ENCODE data around the gene MAP4K4.
"Not testable (repeated sequence)": the region's sequence is repeated elsewhere in the genome, so short reads cannot be mapped to it uniquely, and the experiment has no call there.

MAP4K4 gene

DNA sequence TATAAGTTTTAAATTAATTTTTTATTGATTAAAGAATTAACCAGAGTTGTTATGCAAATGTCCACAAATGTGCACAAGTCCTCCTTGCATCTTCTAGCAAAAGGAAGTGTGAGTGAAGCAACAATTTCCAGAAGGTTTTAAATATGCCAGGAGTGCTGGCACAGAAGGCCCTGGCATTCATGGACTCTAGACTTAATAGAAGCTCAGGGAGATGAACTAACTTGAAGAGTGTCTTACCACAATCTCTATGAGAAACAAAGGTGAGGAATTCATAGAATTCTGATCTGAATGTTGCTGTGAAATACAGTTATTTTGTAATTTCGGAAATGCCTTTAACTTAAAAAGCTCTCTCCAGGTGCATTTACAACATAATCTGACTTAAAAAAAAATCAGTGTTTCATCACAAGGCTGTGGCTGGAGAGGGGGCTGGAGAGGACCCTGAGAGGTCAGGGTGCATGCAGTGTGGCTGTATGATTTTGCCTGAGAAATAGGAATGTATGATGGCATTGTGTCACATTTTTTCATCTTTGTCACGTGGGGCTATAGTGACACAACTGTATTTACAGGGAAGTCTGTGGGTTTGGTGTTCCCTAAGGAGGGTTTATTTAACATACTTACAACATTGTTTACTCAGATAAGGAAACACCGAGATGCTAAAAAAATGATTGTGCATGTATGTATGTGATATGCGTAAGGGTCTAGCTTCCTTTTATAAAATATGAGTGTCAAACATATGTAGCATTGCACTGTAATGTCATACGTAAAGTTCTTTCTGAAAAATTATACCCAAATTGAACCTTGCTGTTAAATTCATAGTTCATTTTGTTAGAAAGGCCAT lies 66.2 kb downstream of the MAP4K4 start:
- in situ Hi-C loops (cut with MboI; ENCODE audit: low sequenced_read_pairs): no loop called here

GRCh38 chr2:101766337-101766736 lies 68.8 kb downstream of the MAP4K4 start:
- in situ Hi-C loops (cut with MboI; ENCODE audit: low sequenced_read_pairs): no loop called here

DNA sequence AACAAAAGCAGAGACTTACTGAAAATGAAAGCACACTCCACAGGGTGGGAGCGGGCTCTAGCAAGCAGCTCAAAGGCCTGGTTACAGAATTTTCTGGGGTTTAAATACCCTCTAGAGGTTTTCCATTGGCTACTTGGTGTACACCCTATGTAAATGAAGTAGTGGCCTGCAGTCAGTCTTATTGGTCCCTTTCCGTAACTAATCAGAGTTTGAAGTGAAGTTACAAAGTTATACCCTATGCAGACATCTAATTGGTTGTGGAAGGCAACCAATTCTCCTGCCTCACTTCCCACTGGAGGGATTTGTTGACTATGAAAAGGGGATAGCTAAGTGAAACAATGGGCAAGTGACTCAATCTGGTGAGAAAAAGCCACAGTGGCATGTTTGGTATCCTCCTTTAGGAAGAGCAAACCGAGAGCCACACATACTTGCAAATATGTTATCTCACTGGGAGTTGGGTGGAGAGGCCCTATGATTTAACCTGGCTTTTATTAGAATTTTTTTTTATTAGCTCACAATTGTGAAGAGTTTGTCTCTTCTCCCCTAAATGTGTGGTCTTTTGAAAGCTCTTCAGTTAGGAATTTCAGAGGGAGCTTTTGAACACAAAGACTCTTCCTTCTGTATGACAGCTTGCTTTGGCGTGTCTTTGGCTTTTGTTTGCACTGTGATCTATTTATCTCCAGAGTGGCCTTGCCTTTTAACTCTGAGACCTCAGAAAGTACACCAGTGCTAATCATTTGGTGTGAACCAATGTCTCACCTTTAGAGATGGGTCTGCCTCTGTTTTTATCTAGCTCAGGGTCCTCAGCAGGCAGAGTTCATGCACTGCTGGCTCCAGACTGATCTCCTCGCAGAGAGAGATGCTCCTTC lies 69.6 kb downstream of the MAP4K4 start:
- in situ Hi-C loops (cut with MboI; ENCODE audit: low sequenced_read_pairs): no loop called here

- in situ Hi-C loops (cut with MboI; ENCODE audit: low sequenced_read_pairs): no loop called here
Observed at GRCh38 chr2:101768556-101769220, 71.2 kb downstream of the MAP4K4 start.

GRCh38 chr2:101769726-101770125 lies 72.2 kb downstream of the MAP4K4 start:
- in situ Hi-C loops (cut with MboI; ENCODE audit: low sequenced_read_pairs): not testable (repeated sequence)

GRCh38 chr2:101770726-101771125 lies 73.2 kb downstream of the MAP4K4 start:
- in situ Hi-C loops (cut with MboI; ENCODE audit: low sequenced_read_pairs): no loop called here

DNA sequence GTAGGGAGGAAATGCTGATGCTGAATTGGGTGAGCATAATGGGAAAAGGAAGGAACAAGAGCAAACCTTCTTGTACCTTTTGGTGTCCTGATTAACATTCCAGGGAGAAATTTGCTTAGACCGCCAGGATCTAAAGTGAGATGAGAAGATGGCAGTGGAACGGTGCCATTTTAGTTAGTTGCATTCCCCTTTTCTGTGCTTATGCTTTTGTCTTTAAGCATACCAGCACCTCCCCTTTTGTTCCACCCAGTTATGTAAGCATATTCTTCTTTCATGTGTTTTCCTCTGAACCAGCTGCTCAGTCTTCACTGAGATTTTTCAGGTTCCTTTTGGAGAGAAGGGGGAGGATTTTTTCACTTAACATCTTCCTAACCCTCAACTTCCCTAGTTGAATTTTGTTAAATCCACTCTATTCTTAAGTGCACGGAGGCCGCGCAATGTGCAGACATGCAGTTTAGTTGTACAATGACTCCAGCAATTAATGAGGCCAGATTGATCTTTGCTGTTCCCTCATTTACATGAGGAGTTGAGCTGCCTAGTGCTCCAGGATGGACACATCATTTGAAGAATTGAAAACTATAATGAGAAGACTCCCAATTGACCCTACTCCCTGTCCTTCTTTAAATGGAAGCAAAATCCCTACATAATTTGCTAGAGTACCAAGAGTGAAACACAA lies 73.9 kb downstream of the MAP4K4 start:
- in situ Hi-C loops (cut with MboI; ENCODE audit: low sequenced_read_pairs): no loop called here

GRCh38 chr2:101771910-101772321 lies 74.4 kb downstream of the MAP4K4 start:
- in situ Hi-C loops (cut with MboI; ENCODE audit: low sequenced_read_pairs): no loop called here

DNA sequence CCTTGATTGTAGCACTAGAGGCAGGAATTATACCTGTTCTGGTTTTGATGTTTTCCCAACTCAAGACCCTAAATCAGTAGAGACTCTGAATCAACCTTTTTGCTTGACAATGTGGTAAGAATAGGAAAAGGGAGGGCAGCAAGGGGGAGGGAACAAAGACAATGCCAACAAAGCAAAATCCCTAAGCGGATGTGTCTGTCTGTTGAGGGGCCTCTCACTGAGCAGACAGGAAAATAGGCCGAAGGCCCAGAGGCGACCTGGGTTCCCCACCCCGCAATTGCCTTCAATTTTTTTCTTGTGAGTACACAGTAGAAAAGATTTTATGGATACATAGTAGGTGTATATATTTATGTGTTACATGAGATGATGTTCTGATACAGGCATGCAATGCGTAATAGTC lies 75.6 kb downstream of the MAP4K4 start:
- in situ Hi-C loops (cut with MboI; ENCODE audit: low sequenced_read_pairs): no loop called here

DNA sequence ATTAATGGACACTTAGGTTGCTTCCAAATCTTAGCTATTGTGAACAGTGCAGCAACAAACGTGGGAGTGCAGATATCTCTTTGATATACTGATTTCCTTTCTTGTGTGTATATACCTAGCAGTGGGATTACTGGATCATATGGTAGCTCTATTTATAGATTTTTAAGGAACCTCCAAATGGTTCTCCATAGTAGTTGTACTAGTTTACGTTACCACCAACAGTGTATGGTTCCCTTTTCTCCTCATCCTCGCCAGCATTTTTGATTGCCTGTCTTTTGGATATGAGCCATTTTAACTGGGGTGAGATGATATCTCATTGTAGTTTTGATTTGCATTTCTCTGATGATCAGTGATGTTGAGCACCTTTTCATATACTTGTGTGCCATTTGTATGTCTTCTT lies 76.5 kb downstream of the MAP4K4 start:
- in situ Hi-C loops (cut with MboI; ENCODE audit: low sequenced_read_pairs): not testable (repeated sequence)

DNA sequence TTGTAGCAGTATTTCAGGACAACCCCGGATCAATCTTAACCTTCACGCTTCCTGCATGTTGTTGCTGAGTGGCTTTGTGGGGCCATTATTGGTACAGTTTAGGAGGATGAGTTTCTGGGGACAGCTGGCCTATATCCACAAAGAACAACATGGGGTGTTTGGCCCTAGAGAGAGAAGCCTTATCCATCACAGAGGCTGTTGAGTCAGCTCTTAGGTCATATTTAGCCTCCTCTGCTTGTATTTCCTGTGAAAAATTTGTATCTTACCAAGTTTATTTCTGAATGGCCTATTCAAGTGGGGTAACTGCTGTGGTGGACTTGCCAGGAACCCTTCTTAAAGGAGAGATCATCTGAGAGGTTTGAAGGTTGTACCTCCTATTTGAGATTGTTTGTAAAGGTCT lies 77.6 kb downstream of the MAP4K4 start:
- in situ Hi-C loops (cut with MboI; ENCODE audit: low sequenced_read_pairs): no loop called here

DNA sequence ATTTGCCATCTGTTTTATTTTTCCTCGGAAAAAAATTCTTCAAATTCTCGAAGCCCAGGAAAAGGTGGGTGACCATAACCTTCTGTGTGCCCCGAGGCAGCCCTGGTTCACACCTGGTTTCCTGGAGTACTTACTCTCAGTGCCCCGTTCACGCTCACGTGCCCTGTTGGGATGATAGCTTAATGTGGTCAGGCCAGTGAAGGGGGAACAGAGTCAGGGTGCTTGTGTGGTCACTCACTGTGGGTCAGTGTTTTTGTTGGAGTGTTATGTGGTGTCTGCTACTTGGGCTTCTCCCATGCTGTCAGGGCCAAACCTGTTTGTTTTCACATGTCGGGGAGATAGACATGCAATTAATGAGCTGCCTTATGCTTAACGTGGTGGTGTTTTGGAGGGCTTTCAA lies 78.1 kb downstream of the MAP4K4 start:
- in situ Hi-C loops (cut with MboI; ENCODE audit: low sequenced_read_pairs): no loop called here

DNA sequence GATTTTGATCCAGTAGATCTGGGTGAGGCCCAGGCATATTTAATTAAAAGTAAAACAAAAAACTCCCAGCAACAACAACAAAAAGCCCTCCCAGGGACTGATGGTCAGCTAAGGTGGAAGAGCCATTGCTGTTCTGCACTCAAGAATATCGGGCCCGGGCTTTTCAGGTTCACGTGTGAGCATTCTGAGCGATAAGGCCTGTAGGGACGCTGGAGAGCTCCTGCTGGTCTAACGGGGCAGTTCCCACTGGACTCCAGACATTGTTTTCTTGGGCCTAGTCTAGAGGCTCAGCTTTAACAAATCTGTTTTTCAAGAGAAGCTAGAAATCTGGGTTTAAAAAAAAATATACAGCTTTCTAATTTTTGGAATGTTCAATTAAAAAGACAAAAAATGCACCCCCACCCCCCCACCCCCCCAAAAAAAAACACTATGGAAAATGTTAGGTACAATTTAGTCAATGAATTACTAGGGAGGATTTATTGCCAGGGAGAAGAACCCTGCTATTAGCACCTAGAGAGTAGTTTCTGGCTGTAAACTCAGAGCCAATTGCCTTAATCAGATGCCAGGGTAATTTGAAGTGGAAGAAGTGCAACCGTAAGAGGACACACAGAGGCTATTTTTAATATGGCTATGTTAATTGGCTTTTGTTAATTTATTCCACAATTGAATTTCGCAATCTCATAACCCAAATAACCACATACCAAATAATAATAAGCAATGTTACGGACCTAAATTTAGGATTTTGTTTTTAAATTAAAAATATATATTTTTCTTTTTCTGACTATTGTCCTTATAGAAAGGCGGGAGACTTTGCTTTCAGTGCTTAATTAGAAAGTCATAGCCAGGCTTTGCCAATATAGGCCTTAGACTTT lies 78.9 kb downstream of the MAP4K4 start:
- in situ Hi-C loops (cut with MboI; ENCODE audit: low sequenced_read_pairs): no loop called here

DNA sequence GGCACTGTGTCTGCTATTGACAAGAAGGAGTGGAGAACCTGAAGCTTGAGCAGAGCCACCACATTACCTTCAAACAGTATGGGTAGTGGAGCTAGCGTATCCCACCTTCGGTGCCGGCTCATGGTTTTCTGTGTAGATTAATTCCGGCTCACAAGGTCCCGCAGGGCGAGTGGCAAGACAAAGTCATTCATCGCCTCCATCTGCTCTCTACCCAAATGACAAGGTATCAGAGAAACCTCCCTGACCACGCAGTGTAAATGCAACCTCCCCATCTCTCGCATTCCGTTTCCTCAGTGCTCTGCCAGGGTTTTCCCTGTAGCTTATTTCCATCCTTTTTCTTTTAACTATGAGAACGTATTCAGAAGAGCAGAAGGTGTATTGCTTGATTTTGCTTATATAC lies 79.8 kb downstream of the MAP4K4 start:
- in situ Hi-C loops (cut with MboI; ENCODE audit: low sequenced_read_pairs): no loop called here

DNA sequence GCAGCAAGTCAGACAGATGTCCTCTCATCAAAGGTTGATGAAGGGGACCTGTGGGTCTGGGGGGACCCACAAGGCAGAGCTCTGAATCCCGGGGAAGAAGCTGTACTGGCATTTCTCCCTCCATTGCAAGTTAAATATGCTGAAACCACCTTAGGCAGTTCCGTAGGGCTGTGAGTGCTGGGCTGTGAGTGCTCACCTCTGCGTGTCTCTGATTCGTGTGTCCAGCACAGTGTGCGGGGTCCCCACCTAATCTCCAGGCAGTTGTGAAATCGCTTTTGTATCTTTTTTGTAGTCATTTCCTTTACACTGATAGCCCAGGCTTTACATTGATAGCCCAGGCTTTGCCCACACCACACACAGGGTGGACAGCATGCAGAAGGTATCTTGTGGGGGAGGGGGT lies 80.6 kb downstream of the MAP4K4 start:
- in situ Hi-C loops (cut with MboI; ENCODE audit: low sequenced_read_pairs): no loop called here

DNA sequence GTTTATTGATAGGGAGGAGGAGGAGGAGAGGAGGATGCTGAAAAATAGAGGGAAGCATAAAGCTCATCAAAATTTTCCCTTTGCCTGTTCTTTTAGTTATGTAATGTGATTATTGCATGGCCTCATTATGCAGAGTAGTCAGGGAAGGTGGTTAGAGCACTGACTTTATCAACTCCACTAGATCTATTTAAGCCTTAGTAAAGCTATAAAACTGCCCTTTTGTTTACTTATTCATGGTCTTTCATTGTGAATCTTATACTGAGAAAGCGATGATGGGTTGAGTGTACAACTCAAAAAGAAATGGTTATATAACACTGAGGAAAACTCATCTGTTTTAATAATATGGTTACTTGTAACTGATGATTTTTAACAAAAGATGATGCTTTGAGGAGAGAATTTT lies 81.7 kb downstream of the MAP4K4 start:
- in situ Hi-C loops (cut with MboI; ENCODE audit: low sequenced_read_pairs): no loop called here

GRCh38 chr2:101779656-101780055 lies 82.1 kb downstream of the MAP4K4 start:
- in situ Hi-C loops (cut with MboI; ENCODE audit: low sequenced_read_pairs): no loop called here

GRCh38 chr2:101781326-101781725 lies 83.8 kb downstream of the MAP4K4 start:
- in situ Hi-C loops (cut with MboI; ENCODE audit: low sequenced_read_pairs): no loop called here

DNA sequence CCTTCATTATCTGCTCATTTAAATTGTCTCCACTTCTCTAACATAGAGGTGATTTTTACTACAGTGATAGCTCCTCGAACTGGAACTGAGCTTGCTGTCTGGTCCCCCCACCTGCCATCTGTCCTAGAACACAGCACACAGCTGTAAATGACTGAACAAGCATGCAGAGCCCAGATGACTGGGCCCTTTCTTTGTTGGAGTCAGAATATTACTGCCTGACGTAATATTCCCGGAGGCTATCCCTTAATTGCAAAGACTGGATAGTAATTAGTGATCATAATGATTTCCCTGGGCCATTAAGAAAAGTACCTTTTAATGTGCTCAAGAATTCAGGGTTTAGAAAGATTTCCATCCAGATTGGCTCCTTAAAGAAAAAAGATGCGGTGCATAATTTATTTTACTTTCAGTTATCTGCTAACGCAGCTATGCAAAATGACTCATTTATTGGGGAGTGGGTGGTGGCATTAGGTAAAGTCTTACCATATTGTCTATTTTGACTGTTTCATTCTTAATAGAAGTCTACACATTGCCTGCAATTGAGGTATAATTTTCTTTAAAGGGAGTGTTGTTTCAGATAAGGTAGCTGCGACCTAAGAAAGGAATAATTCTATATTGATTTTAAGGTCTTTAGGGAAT lies 84.4 kb downstream of the MAP4K4 start:
- in situ Hi-C loops (cut with MboI; ENCODE audit: low sequenced_read_pairs): no loop called here

GRCh38 chr2:101782427-101782792 lies 84.9 kb downstream of the MAP4K4 start:
- in situ Hi-C loops (cut with MboI; ENCODE audit: low sequenced_read_pairs): no loop called here

Data from HL-60/S4 (cell line).